HG03469 (cell line): ENCODE data around the gene MKI67.
A peak's percentile ranks its signal among the peaks of the same experiment; 100 is the strongest.
"Not testable (repeated sequence)": the region's sequence is repeated elsewhere in the genome, so short reads cannot be mapped to it uniquely, and the experiment has no call there.

Experiments
- ATAC-seq: cut with Tn5 transposase; IDR thresholded peaks from one replicate; pipeline ENCODE4 v1.9.1; 2021; ENCODE audit warnings: mild to moderate bottlenecking, moderate library complexity, moderate number of reproducible peaks; ENCODE audit not compliant: unreplicated experiment

Gene MKI67

DNA sequence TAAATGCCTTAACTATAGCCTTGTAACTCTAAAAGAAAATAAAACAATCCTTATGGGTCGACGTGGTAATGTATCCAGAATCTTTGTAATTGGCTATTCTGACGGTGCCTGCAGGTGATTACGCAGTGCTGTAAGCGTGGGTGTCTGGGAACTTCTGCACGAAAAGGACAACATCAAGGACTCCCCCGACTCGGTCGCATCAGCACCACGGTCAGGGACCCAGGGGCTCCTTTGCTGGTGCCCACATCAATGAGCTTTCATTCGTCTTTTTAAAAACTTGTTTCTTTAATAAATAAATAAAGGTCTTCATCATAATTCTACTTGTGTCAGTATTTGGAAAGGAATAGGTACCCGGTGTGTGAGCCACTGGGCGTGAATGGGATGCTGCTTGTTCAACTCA, 13.2 kb downstream of the MKI67 start:
- ATAC-seq: no peak

DNA sequence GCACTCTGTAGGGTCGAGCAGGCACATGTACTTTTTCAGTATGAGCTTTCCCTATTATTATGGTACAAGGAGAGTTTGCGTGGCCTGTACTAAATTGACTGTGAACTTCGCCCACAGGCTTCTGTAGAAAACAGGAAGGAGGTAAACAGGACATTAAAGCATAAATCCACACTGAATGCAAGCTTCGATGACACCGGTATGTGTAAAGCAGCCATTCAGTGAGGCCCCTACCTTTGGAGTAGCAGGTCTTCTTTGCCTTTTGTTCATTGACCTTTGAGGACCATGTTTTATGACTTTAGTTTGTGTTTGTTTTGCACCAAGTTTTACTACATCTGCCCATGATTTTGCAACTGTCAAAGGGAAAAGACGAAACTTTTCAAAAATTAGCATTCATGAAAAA, 14.5 kb downstream of the MKI67 start:
- ATAC-seq: no peak

DNA sequence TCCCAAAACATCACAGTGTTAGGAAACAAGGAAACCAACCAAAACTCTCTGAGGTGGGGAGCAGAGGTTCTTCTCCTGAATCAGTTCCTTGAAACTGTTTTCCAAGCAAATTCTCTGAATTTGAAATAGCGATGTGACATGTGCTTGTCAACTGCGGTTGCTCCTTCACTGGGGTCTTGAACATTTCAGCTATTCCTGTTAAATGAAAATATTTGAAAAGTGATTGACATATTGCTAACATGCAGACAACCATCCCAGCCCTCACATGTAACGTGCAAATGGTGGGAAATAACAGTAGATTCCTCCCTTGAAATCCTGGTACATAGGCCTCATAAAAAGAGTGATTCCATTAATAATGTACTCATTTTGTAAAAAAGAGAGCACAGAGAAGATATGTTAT, 15.9 kb downstream of the MKI67 start:
- no peak for ATAC-seq

GRCh38 chr10:128109707-128110106, 16.5 kb downstream of the MKI67 start:
- no peak for ATAC-seq

DNA sequence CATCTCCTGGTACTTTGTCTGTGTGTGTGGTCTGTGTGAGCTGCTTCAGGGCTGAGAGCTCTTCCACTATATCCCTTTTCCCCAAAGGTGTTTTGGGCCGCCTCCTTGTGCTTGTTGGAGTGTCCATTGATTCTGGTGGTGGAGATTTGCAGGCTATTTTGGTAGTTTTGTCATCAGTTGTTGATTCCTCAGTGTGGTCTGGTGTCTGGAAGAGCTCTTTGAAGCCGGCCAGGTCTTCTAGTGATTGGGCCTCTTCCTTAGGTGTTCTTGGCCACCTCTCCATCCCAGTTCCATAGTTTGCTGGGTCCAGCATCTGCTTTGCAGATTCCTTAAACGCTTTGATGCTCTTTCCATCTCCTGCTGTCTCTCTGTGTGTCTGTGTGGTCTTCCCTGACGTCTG, 20.8 kb downstream of the MKI67 start:
- no peak for ATAC-seq

GRCh38 chr10:128103229-128103714, 23.0 kb downstream of the MKI67 start:
- ATAC-seq: no peak

GRCh38 chr10:128102480-128103228, 23.6 kb downstream of the MKI67 start:
- ATAC-seq: no peak

- ATAC-seq: no peak
These were observed 24.3 kb downstream of the MKI67 start for GRCh38 chr10:128101901-128102300.

- no peak for ATAC-seq
These were observed 26.3 kb downstream of the MKI67 start for GRCh38 chr10:128099901-128100300.

- no peak for ATAC-seq
These were observed 27.6 kb downstream of the MKI67 start for GRCh38 chr10:128098631-128099030.

DNA sequence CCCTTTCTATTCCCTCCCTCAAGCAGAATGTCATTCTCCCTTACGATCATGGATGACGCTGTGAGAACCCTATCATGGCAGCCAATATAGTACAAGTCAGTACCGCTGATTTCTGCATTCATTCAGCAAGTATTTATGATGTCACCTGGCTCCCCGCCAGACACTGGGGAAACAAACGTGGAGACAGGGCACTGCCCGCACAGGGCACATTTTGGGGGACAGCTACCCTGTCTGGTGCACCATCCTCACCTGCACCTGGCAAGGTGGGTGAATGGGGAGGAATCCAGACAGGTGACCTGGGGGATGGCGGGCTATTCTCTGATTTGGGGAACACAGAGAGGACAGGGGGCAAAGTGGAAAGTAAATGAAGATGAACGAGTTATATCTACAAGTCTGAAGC, 28.4 kb downstream of the MKI67 start:
- no peak for ATAC-seq

DNA sequence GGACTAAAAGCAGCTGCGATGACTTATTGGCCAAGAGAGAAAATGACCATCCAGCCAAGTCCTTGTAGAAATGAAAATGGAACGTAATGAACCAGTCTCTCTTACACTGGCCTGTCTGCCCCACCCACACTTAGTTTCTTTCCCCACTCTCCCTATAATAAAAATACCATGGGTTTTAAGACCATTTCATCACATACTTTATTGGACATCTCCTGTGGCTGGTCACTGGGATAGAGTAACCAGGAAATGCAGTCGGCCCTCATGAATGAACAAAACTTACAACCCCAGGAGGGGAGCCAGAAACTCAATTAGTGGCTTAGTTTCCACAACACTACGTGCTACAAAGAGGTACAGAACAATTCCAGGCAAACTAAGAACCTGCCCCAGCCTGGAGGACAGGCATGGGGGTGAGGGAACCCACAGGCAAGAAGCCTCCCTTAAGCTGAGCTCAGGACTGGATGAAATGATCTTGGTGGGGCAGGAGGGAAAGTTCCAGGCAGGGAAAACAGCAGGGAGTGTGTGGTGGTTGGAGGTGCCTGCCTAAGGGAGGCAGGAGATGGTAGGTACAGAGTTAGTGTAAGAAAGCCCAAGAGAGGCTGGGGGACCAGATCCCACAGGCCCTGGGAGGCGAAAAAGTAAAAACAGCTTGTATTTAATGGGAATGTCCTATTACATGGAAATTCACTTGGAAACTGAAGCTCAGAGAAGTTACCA, 29.6 kb downstream of the MKI67 start:
- no peak for ATAC-seq

GRCh38 chr10:128095753-128096469, 30.3 kb downstream of the MKI67 start:
- no peak for ATAC-seq

DNA sequence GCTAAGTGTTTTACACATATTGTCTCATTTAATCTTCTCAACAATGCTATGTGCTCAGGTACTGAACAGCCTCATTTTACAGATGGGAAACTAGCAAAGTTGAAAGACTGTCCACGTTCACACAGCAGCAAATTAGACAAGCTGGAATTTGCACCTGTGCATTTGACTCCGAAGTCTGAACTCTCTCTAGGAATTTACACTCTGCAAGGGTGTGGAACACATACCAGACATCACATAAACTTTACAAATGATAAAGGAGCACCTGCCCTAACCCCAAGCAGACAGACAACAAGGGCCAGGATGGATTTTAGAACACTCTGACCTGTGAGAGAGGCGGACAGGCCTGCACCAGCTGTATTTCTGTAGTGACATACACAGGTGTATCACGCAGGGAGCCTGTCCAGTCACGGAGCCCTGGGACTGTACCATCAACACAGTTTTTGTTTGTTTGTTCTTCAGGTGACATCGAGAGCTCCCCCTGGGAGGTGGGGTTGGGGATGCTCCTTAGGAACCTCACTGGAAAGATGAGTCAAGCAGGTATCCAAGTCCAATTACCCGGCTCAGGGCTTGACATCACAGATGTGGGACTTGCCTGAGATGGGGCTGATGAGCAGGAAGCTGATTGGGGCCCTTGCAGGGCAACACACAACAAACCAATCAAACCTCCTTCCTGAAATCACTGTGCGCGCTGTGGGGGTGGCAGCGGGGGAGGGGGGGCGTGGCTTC, 31.0 kb downstream of the MKI67 start:
- peak; percentile 55 for ATAC-seq

DNA sequence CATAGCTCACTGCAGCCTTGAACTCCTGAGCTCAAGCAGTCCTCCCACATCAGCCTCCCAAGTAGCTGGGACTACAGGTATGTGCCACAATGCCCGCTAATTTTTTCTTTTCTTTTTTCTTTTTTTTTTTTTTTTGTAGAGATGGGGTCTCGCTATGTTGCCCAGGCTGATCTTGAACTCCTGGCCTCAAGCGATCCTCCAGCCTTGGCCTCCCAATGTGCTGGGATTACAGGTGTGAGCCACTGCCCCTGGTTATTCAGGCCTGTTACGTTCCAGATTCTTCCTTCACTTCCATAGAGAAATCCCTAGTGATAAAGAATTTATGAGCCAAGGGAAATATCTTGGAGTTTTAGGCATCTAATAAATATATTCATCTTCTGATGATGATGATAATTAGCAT, 31.6 kb downstream of the MKI67 start:
- not testable (repeated sequence) for ATAC-seq

DNA sequence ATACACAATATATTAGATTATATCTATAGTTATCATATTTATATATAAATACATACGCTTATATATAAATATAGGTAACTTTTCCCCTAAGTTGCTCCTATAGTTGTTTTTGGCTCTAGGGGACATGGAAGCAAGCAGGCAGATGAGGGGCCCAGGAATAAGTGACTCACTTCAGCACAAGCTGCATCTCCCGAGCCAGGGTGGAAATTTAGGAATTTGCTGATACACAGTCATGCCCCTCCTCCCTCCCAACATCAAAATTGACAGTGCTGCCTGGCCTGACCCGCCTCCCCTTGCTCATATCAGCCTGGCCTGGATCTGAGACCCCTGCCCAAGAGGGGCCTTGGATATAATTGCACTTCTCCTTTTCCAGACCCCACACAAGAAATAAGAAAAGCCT, 33.8 kb downstream of the MKI67 start:
- no peak for ATAC-seq

DNA sequence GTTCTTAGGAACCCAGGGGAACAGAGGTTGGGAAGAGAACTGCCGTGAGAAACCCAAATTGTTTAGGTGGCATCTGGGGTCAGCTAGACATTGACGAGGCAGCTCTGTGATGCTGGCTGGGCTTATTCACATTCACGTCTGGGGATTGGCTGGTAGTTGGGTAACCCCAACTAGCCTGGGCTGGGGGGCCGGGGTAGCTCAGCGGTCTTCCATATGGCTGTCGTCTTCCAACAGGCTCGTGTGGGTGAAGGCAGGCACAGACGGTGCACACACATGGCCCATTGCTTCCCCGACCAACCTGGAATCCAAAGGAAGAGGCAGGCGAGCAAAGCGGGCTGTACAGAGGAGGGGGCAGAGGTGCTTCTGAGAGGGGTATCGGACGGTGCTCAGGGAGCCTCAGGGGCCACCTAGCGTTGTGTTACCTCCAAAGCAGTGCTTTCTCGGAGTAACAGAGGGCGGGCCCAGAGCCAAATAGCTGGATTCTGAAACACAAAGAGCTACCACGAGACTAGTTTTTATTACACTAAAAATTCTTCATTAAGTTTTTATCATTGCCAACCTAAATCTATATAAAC, 34.5 kb downstream of the MKI67 start:
- no peak for ATAC-seq

GRCh38 chr10:128087884-128088709, 38.1 kb downstream of the MKI67 start:
- no peak for ATAC-seq

- no peak for ATAC-seq
These were observed 38.9 kb downstream of the MKI67 start for GRCh38 chr10:128087146-128087883.
